ENCODE measurements around the gene RBFOX1.

DNA sequence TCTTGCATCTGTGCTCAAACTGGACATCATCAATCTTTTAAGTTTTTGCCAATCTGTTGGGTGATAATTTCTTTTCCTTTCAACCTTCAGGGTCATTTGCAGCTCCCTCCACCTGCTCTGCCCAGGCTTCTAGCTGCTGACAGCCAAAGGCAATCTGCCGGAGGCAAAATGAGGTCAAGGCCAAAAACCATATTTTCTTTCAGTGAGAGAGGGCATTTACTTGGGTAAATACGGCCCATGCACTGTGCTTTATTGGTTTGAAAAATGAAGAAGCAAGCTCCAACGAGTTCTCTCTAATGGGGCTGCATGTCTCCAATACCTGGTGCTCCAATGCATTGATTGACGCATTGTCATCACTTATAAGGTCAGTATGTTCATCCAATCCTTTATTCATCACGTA is 23.1 kb downstream of the RBFOX1 start:
- TF ChIP-seq CTCF (IDR thresholded peaks at IDR 0.05) (no peak), POLR2A (IDR thresholded peaks at IDR 0.05) (no peak)
